ENCODE measurements around the gene DPP6.

Gene DPP6

GRCh38 chr7:154425271-154425670, 373.1 kb downstream of the DPP6 start:
- DNase-seq: peak; percentile 30

GRCh38 chr7:154426778-154427177, 374.6 kb downstream of the DPP6 start:
- peak; percentile 51 for DNase-seq

GRCh38 chr7:154427533-154427932, 375.3 kb downstream of the DPP6 start:
- DNase-seq: peak; percentile 83

GRCh38 chr7:154429666-154430404, 377.6 kb downstream of the DPP6 start:
- no peak for DNase-seq

- DNase-seq: no peak
Measured at GRCh38 chr7:154430640-154431039, 378.4 kb downstream of the DPP6 start.

- DNase-seq: no peak
Measured at GRCh38 chr7:154431045-154431444, 378.8 kb downstream of the DPP6 start.

GRCh38 chr7:154433632-154434598, 381.7 kb downstream of the DPP6 start:
- DNase-seq: no peak

GRCh38 chr7:154436560-154436959, 384.4 kb downstream of the DPP6 start:
- no peak for DNase-seq

- DNase-seq: no peak
Measured at GRCh38 chr7:154437234-154437633, 385.0 kb downstream of the DPP6 start.

- no peak for DNase-seq
Measured at GRCh38 chr7:154438571-154439367, 386.6 kb downstream of the DPP6 start.

GRCh38 chr7:154440058-154440457, 387.9 kb downstream of the DPP6 start:
- no peak for DNase-seq

GRCh38 chr7:154440651-154441050, 388.5 kb downstream of the DPP6 start:
- DNase-seq: no peak

GRCh38 chr7:154441811-154442210, 389.6 kb downstream of the DPP6 start:
- DNase-seq: no peak

- DNase-seq: no peak
Measured at GRCh38 chr7:154442939-154443338, 390.7 kb downstream of the DPP6 start.

GRCh38 chr7:154450451-154450850, 398.3 kb downstream of the DPP6 start:
- DNase-seq: no peak

- peak; percentile 57 for DNase-seq
Measured at GRCh38 chr7:154451480-154452457, 399.6 kb downstream of the DPP6 start.

- no peak for DNase-seq
Measured at GRCh38 chr7:154463794-154464193, 411.6 kb downstream of the DPP6 start.

- DNase-seq: no peak
Measured at GRCh38 chr7:154469652-154470051, 417.5 kb downstream of the DPP6 start.

- DNase-seq: peak; percentile 38
Measured at GRCh38 chr7:154472343-154472742, 420.1 kb downstream of the DPP6 start.

GRCh38 chr7:154473360-154473759, 421.2 kb downstream of the DPP6 start:
- DNase-seq: no peak

GRCh38 chr7:154474903-154475520, 422.8 kb downstream of the DPP6 start:
- DNase-seq: no peak

Measured in midbrain (tissue), 1 donor.